SK-N-MC (cell line): Measurements from ENCODE around the gene SSX2IP.

Experiments used
- EZH2 ChIP-seq: fragments of 200-600 bp; sonication (generic); IDR thresholded peaks from one replicate; pipeline ENCODE4 v1.6.1; 2017; ENCODE audit warnings: antibody characterized with exemption
- FOXP2 ChIP-seq: optimal IDR thresholded peaks from 2 replicates; pipeline ENCODE3; 2011; ENCODE audit warnings: mild to moderate bottlenecking, moderate library complexity; ENCODE audit not compliant: insufficient read depth; ENCODE audit errors: extremely low read length, control extremely low read depth
- POLR2AphosphoS5 ChIP-seq: IDR thresholded peaks from 2 replicates; pipeline ENCODE4 v1.6.1; 2012; ENCODE audit warnings: mild to moderate bottlenecking, low read depth, low read length, borderline replicate concordance

DNA sequence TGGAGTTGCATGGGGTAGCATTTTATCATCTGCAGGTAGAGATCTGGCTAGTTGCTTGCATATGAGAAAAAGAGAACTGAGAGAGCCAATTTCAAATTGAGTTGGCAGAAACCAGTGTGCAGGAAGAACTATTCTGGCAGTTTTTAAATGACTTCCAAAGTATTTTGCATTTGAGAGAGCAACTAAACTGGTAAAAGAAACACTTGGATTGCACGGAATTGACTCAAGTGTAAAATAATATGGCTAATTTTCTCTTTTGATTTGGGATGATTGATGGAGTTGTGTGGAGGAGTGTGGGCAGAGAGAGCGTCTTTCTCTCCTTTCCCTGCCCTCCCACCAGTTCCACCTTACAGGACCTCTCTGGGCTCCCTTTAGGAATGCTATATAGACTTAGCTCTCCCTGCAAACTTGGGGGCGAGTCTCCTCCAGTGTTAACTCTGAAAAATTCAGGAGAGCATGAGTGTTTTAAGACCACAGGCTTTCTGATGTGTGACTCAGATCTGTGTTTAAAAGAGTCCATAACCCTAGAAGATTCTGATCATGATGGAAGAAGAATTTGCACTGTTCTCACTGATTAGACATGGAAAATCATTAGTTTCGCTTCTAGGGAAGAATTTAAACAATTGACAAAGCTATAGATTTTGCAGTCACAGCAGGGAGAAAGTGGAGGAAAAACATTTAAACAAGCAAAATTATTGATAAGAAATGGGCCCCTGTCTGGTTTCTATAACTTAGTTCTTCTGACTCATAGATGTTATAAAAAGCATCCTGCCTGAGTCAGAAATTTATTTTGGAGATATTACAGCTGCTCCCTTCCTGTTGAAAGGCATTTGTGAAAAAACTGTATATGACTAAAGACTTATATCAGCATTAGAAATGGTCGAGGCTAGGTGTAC, 91.2 kb downstream of the SSX2IP start:
- TF ChIP-seq POLR2AphosphoS5 (no peak), EZH2 (no peak), FOXP2 (no peak)
